Inflammatory macrophage treated with lipopolysaccharide for 1 hour (primary cell): Measurements from ENCODE around the gene TEAD1.

Source experiments
- DNase-seq, 2 donors: peaks; one replicate each; pipeline ENCODE4 v3.0.0-alpha.2; 2020 to 2022

The TEAD1 gene

DNA sequence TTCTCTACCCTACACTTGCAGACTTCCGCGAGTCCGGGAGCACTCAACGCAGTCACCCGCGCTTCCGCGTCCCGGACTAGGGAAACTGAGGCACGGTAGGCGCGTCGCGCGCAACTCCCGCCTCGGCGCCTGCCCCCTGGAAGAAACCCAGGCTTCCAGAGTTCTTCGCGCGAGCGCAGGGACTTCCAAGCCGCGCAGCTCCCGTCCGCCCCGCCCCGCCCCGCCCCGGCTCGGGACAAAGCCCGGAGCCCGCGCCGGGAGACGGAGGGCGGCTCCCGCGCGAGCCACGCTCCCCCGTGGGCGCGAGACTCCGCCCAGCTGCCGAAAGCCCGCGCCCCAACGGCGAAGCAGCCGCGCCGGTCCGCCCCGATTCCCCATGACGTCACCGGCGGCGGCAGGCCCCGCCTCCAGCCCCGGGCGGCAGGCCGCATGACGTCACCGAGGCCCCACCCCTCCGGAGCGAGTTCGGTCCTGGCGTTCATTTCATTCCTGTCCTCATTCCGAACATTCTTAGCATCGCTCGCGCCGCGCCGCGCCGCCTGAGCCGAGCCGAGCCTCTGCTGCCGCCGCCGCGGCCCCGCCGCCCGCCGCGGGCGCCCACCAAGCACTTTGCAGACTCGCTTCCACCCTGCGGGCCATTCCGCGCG, at the start of gene TEAD1:
Gene TEAD1 (plus strand): TSS at position 498 of the 647 bp plus-strand sequence.
- DNase-seq, result peak; percentile 76 to 89

- DNase-seq, result no peak
These were observed 49.6 kb upstream of the TEAD1 start for GRCh38 chr11:12624595-12624994.

DNA sequence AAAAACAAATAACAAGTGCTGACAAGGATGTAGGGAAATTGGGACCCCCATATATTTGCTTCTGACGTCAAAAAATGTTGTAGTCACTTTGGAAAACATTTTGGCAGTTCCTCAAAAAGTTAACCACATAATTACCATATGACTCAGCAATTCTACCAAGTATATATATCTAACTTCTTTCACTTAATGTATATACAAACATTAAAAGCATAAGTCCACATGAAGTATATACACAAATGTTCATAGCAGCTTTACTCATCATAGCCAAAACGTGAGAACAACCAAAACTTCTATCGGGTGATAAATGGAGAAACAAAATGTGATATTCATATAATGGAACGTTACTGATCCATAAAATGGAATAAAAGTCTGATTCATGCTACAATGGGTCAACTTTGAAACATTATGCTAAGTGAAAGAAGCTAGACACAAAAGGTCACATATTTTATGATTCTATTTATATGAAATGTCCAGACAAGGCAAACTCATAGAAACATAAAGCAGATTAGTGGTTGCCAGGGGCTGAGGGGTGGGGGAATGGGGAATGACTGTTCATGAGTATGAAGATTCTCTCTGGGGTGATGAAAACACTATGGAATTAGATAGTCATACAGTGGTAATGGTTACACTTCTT, 48.7 kb upstream of the TEAD1 start:
- DNase-seq, result no peak

DNA sequence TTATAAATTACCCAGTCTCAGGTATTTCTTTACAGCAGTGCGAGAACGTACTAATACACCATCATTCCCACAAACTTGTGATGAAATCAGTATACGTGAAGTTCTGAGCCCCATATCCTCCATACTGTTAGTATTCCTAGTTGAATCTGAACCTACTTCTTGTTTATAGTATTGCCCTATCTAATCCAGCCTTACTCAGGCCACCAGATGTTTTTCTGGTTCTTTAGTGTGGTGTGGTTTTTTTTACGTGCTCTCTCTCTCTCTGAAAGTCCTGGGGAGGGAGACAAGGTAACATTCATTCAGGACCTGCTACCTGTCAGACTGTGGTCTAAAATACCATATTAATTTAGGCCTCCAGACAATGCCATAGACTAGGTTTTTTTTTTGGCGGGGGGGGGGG, 47.6 kb upstream of the TEAD1 start:
- DNase-seq, result no peak

- DNase-seq, result no peak
These were observed 45.9 kb upstream of the TEAD1 start for GRCh38 chr11:12628314-12628713.

GRCh38 chr11:12629601-12630313, 44.5 kb upstream of the TEAD1 start:
- no peak for DNase-seq

DNA sequence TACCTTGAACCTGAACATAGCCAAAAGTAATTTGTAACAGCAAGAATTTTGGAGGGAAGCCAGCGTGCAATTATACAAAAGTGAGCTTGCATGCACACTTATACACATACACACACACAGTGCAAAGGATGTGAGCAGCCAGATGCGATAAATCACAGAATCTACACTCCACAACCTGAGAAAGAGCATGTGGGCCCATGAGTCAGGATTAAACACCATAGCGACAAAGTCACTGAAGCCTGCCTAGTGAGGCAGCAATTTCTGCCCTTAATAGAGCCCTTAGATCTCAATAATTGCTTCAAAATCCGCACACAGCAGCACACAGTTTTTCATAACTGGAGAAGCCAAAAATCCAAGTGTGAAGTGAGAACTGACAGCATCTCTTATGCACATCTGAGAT, 42.6 kb upstream of the TEAD1 start:
- no peak for DNase-seq

GRCh38 chr11:12634329-12634728, 39.9 kb upstream of the TEAD1 start:
- no peak for DNase-seq

DNA sequence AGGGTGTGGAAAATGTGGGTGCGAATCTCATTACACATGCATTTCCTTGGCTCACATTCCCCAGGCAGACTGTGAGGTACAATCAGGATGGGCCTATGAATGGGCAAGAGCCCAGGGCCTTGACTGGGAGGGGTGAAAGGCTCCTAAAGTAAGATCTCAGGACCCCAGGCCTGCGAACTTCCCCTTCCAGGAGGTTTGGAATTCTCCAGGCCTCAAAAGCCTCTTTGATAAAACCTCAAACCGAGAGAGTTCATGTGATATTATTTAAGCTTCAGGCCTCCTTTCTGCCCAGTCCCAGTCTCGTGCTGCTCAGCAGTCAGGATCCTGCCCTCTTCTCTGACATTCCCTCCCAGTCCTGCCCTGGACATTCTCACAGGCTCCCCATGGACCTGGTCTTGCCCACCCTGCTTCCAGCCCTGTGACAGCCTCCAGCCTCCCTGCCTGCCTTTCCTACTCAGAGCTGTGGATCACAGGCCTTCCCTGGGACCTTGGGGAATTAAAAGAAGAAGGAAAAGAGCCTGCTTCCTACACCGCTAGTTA, 37.3 kb upstream of the TEAD1 start:
- no peak for DNase-seq

- no peak for DNase-seq
These were observed 34.8 kb upstream of the TEAD1 start for GRCh38 chr11:12639388-12639787.

DNA sequence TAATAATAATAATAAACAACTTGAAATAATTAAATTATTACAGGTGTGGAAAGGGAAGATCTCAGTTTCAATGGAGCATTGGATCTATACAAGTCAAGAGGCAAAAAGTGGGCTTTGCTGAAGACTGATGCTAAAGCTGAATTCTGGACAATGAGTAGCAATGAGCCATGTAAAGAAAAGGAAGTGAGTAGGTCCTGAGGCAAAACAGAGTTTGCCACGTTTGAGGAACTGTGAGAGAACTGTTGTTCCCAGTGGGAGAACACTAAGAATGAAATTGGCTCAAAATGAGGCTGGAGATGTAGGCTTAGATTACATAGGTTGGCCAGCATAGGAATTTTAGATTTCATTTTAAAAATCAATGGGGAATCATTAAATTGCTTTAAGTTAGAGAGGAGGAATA, 33.9 kb upstream of the TEAD1 start:
- no peak for DNase-seq

- DNase-seq, result no peak
These were observed 33.0 kb upstream of the TEAD1 start for GRCh38 chr11:12640926-12641849.

GRCh38 chr11:12642040-12642439, 32.2 kb upstream of the TEAD1 start:
- no peak for DNase-seq

GRCh38 chr11:12642806-12643428, 31.3 kb upstream of the TEAD1 start:
- no peak for DNase-seq

DNA sequence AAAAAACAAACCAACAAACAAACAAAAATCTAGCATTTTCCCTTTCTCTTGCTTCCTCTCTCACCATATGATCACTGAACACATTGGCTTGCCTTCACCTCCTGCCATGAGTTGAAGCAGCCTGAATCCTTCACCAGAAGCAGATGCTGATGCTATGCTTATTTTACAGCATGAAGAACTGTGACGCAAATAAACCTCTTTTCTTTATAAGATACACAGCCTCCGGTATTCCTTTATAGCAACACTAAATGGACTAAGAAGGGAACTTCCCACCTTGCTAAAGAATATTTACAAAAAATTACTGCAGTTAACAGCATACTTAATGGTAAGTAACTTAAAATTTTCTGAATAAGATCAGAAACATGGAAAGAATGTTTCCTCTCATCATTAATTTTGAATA, 27.7 kb upstream of the TEAD1 start:
- DNase-seq, result no peak

DNA sequence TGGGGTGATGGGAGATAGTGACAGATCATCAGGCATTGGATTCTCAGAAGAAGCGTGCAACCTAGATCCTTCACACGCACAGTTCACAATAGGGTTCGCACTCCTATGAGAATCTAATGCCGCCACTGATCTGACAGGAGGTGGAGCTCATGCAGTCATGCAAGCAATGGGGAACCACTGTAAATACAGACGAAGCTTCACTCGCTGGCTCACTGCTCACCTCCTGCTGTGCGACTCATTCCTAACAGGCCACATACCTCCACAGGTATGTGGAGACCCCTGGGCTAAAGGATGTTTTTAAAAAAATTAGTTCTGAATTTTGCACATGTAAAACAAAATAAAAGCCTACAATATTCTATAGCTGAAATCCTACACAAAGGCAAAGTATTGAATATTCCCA, 20.5 kb upstream of the TEAD1 start:
- no peak for DNase-seq

DNA sequence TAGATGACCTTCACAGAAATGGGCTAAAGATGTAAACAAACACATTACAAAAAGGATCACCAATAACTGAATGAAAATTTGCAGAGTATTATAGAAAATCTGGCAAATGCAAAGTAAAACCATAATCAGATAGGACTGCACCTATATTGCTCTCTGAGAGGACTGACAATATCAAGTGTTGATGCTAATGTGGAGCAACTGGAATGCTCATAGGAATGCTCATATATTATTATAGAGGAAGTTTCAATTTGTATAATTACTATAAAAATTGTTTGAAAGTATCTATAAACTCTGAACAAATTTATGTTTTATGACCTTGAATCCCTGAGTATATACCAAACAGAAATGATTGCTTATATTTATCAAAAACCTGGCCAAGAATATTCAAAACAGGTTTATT, 18.4 kb upstream of the TEAD1 start:
- DNase-seq, result no peak

DNA sequence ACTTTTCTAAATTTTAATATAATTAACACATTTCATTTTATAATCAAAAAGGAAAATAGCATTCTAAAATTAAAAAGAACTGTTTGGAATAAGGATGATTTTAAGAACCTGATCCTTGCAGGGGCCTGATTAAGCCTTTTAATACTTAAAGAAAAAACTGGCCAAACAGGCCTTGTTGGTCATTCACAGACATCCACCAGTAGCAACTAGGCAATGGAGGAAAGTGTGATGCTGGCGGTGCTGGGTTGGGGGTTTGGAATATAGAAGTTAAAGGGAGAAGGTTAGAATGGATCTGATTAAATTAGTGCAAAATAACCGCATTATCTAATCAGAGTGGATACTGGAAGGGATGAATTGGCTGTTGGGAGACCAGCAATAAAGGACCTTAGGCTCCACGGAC, 16.9 kb upstream of the TEAD1 start:
- no peak for DNase-seq

DNA sequence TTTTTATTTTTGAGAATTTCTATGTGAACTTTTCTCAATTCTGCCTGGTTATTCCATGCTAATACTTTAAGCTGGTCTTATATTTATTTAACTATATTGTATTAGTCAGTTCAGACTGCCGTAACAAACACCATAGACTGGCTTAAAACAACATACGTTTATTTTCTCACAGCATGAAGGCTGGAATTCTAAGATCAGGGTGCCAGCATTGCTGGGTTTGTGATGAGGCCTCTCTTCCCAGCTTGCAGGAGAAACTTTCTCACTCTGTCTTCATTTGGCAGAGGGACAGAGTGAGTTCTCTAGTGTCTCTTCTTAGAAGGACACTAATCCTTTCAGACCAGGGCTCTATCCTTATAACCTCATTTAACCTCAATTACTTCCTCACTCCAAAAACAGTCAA, 16.2 kb upstream of the TEAD1 start:
- no peak for DNase-seq

GRCh38 chr11:12662101-12662689, 12.0 kb upstream of the TEAD1 start:
- no peak for DNase-seq

DNA sequence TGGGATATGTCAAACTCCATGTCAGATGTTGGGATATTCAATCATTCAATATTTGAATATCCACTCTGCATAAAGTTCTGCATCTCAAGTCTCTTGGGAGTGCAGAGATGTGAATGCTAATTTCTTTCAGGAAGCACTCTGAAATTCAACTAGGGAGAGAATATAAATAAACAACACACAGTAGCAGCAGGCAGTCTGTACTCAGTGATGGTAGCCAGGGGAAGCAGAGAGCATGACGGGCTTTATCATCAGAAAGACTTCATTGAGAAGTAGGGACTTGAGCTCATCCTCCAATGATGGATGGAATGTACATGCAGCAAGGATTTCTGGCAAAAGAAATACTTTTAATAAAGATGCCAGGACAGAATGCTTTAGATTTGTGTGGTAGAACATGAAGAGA, 9.8 kb upstream of the TEAD1 start:
- no peak for DNase-seq

- DNase-seq, result peak in 1 of 2 donors; percentile 6
These were observed 7.3 kb upstream of the TEAD1 start for GRCh38 chr11:12666915-12667314.
